Uterus (tissue), 4 donors: ENCODE results near the gene BCDIN3D. TPM values are rescaled to one million over a fixed set of nuclear protein-coding genes. Genes with fewer than 3 reads are reported as not detected.
"Not testable (repeated sequence)": the region's sequence is repeated elsewhere in the genome, so short reads cannot be mapped to it uniquely, and the experiment has no call there.

Experiments
- DNase-seq, 2 donors: peaks; one replicate each; pipeline ENCODE4 v3.0.0-alpha.2; 2019 to 2020
- H3K27ac ChIP-seq, 2 donors: fragments of 200-600 bp; sonication (generic); 1 replicate in 1 of 2; 2 replicates in 1 of 2; pipeline ENCODE4 v1.5.1; 2016 to 2018
- H3K27me3 ChIP-seq, 2 donors: fragments of 200-600 bp; sonication (generic); one replicate each; pipeline ENCODE4 v1.5.1; 2018 to 2019; ENCODE audit warnings: control low read depth in 1 of 2
- H3K36me3 ChIP-seq, 2 donors: fragments of 200-600 bp; sonication (generic); one replicate each; pipeline ENCODE4 v1.5.1; 2019; ENCODE audit warnings: control low read depth in 1 of 2
- H3K4me1 ChIP-seq, 2 donors: fragments of 200-600 bp; sonication (generic); one replicate each; pipeline ENCODE4 v1.5.1; 2018 to 2019; ENCODE audit warnings: control low read depth in 1 of 2
- H3K4me3 ChIP-seq, 2 donors: fragments of 200-600 bp; sonication (generic); 1 replicate in 1 of 2; 2 replicates in 1 of 2; pipeline ENCODE4 v1.5.1; 2018 to 2019; ENCODE audit warnings: mild to moderate bottlenecking in 1 of 2
- H3K9me3 ChIP-seq, 2 donors: fragments of 200-600 bp; sonication (generic); one replicate each; pipeline ENCODE4 v1.5.1; 2019; ENCODE audit warnings: control low read depth in 1 of 2
- POLR2A ChIP-seq, 2 donors: fragments of 450-650 bp; IDR thresholded peaks; one replicate each; pipeline ENCODE4 v1.6.1; 2016; ENCODE audit warnings: antibody characterized with exemption in 2 of 2, mild to moderate bottlenecking in 1 of 2, moderate library complexity in 1 of 2
- intact Hi-C: fragments of 100-400 bp; cut with DNase I; formaldehyde crosslinking; loops from one replicate; pipeline ENCODE4 v1.15.1; 2023; ENCODE audit warnings: low total_unique reads
- total RNA-seq, 4 donors: library from RNA; depleted of rRNA in 3 of 4; stranded (reverse); fragments of >200 nt in 3 of 4; gene quantifications; one replicate each; pipeline versions ENCODE4 v1.1.0 to v1.2.4, GENCODE V29; 2014 to 2023
- TF ChIP-seq, protein P1 (sequence below), 4 experiments: fragments of 200-600 bp in 2 of 4; fragments of 450-650 bp in 2 of 4; sonication (generic) in 2 of 4; IDR thresholded peaks; one replicate each; pipeline ENCODE4 v1.5.1; 2016 to 2019; ENCODE audit warnings: antibody characterized with exemption in 4 of 4, mild to moderate bottlenecking in 2 of 4, moderate library complexity in 1 of 4
- donor health status: DM: yes; HTN: yes; CAD: no.

Gene BCDIN3D
- total RNA-seq, 4 donors from 2014 or later, result 2.1 to 7.2 (median 2.7) TPM

DNA sequence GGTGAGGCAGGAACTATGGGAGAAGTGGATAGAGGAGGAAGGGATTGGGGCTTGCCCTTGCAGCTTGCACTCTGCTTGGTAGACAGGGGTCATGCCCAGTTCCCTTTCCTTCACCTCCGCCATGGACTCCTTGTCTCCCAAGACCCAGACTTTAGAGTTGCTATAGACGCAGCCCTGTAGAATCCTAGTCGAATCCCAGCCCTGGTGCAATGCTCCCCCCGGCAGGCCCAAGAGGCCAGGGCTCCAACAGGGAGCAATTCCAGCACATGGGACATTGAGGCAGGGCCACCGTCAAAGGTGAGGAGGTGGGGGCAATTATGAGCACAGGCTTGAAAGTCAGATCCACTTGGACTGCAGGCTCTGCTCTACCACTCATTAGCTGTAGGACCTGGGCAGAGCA is 29.5 kb upstream of the BCDIN3D start:
- Histone ChIP-seq H3K4me3 (no peak overlapping the region), H3K27me3 (no peaks in the 10 kb centered on the region), H3K4me1 (peaks cover 15 to 17% of the 10 kb centered on the region in 2 donors), H3K27ac (no peak overlapping the region), H3K36me3 (no peaks in the 10 kb centered on the region), H3K9me3 (no peaks in the 10 kb centered on the region)
- DNase-seq, result no peak
- intact Hi-C loops, result no loop called here
- no peak for TF ChIP-seq POLR2A (IDR thresholded peaks at IDR 0.05)
- TF ChIP-seq, protein P1, sequence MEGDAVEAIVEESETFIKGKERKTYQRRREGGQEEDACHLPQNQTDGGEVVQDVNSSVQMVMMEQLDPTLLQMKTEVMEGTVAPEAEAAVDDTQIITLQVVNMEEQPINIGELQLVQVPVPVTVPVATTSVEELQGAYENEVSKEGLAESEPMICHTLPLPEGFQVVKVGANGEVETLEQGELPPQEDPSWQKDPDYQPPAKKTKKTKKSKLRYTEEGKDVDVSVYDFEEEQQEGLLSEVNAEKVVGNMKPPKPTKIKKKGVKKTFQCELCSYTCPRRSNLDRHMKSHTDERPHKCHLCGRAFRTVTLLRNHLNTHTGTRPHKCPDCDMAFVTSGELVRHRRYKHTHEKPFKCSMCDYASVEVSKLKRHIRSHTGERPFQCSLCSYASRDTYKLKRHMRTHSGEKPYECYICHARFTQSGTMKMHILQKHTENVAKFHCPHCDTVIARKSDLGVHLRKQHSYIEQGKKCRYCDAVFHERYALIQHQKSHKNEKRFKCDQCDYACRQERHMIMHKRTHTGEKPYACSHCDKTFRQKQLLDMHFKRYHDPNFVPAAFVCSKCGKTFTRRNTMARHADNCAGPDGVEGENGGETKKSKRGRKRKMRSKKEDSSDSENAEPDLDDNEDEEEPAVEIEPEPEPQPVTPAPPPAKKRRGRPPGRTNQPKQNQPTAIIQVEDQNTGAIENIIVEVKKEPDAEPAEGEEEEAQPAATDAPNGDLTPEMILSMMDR (IDR thresholded peaks at IDR 0.05), result no peak

DNA sequence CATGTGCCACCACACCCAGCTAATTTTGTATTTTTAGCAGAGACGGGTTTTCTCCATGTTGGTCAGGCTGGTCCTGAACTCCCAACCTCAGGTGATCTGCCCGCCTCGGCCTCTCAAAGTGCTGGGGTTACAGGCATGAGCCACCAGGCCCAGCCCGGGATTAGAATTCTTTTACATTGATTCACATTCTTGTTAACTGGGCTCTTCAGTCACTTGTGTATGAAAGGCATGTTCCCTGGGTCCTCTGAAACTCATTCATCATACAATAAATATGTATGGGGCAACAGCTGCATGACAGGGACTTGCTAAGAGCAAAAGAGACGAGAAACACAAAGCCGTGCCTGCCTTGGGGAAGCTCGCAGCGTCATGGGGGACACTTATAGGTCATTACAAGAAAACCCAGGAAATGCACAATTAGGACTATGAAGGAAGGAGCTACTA is 28.9 kb upstream of the BCDIN3D start:
- H3K4me3 ChIP-seq, H3K9me3 ChIP-seq, intact Hi-C loops, H3K36me3 ChIP-seq, H3K27ac ChIP-seq, H3K27me3 ChIP-seq: not testable (repeated sequence)
- peak in 1 of 2 donors; percentile 10 for DNase-seq
- peaks cover 15 to 20% of the 10 kb centered on the region in 2 donors for H3K4me1 ChIP-seq

DNA sequence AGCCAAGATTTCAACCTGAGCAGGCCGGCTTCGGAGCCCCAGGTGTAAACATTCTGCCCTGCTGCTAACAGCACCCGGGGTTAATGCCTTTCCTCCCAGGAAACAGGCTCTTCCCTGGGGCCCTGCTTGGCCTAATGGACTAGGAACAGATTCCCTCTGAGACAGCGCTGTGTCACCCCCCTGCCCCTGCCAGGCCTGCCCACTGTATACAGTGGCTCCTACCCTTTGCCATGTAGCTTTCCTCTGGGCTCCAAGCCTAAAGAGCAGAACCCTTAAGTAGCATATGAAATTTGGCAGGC is 28.3 kb upstream of the BCDIN3D start:
- peak in 1 of 2 donors; percentile 15 for DNase-seq
- Histone ChIP-seq H3K36me3 (no peaks in the 10 kb centered on the region), H3K9me3 (no peaks in the 10 kb centered on the region), H3K4me3 (no peak overlapping the region), H3K4me1 (peaks cover 15 to 20% of the 10 kb centered on the region in 2 donors), H3K27me3 (no peaks in the 10 kb centered on the region), H3K27ac (no peak overlapping the region)
- TF ChIP-seq POLR2A (IDR thresholded peaks at IDR 0.05), result no peak
- TF ChIP-seq, protein P1 (IDR thresholded peaks at IDR 0.05), result no peak
- intact Hi-C loops, result no loop called here

DNA sequence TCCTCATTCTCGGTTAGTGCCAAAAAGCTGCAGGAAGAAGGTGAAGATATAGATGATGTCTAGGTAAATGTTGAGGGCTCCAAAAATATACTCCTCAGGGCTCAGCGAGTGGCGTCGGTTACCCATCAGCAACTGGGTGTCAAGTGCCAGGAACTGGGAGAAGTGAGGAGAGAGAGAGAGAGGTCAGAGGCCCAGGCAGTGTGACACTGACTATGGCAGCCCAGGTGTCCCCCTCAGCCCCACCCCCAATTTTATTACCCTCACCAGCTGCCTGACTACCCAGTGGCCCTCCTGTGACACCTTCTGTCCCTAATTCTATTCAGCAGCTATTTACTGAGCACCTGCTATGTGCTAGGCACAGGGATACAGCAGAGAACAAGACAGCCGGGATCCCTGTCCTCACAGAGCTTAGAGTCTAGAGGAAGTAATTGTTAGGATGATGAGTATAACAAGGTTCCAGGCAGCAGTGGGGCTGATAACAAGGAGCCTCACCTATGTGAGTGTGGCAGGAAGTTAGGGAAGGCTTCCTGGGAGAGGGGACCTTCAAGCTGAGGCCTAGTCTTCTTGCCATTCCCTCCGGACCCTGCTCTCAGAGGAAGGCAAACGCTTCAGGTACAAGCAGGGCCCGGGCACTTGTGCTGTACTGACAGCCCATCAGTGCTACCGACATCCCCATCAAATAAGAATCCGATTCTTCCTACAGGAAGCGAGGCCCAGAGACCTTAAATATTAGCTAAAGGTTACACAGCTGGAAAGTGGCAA is 27.8 kb upstream of the BCDIN3D start:
- no peaks in the 10 kb centered on the region for H3K9me3 ChIP-seq
- H3K36me3 ChIP-seq, result no peaks in the 10 kb centered on the region
- intact Hi-C loops, result no loop called here
- H3K27me3 ChIP-seq, result no peaks in the 10 kb centered on the region
- peaks cover 15 to 20% of the 10 kb centered on the region in 2 donors for H3K4me1 ChIP-seq
- no peak for DNase-seq
- H3K27ac ChIP-seq, result peak overlapping the region in 1 of 2 donors; percentile 88
- no peak overlapping the region for H3K4me3 ChIP-seq
- TF ChIP-seq POLR2A (IDR thresholded peaks at IDR 0.05), result no peak
- TF ChIP-seq, protein P1 (IDR thresholded peaks at IDR 0.05), result no peak

DNA sequence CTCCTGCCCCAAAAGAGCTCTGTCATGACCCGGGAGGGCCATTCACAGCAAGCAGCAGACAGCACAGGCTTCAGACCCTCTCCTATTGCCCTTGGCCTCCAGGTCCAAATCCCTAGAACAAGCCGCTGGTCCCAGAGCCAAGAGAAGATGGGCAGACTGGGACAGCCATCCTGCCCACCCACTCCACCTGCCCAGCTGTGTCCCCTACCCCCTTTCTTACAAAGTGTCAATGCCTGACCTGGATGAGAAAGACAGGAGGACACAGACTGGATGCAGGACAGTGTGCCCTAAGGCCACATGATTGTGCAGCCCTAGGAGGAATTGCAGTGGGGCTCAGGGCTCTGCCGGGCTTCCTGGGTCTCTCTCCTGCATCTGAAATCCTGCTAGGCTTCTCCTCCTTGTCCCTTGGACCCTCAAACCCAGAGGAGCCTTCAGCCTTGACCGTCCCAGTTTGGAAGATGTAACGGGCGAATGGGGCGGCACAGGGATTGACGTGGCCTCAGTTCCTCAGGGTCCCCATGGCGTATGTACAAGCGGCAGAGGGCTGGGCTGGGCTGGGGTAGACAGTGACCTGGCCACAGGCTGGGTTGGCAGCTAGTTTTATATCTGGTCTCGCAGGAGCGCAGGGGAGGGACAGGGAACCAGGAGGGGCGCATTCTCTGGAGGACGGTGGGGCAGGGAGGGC is 27.1 kb upstream of the BCDIN3D start:
- TF ChIP-seq POLR2A (IDR thresholded peaks at IDR 0.05), result no peak
- TF ChIP-seq, protein P1 (IDR thresholded peaks at IDR 0.05), result no peak
- intact Hi-C loops, result loop anchor here (5.0 kb wide), 1 partner anchor 97 kb away; no protein-coding TSS in a partner anchor
- H3K27me3 ChIP-seq, result no peaks in the 10 kb centered on the region
- H3K36me3 ChIP-seq, result no peaks in the 10 kb centered on the region
- H3K27ac ChIP-seq, result peak overlapping the region; percentile 72 to 88
- no peaks in the 10 kb centered on the region for H3K9me3 ChIP-seq
- DNase-seq, result peak in 1 of 2 donors; percentile 33
- peaks cover 15 to 20% of the 10 kb centered on the region in 2 donors for H3K4me1 ChIP-seq
- no peak overlapping the region for H3K4me3 ChIP-seq
